ENCODE data around the gene HDAC4.

The HDAC4 gene

DNA sequence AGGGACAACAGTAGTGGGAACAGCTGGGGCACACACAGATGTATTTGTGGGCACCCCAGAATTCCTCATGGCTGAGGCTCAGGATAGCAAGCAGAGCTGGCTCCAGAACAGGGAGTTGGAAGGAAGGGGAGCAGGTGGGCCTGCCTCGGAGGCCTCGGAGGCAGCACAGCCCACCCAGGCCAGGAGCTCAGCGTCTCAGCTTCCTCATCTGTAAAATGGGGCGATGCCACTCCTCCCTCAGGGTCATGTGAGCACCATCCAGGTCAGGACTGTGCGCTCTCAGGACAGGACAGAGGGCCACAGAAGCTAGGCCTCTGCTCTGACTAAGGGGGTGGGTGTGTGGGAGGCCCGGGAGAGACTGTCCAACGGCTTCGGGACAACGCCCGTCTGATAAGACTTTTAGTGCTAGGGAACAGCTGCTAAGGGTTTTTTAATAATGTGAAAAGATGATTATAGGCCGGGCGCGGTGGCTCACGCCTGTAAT, 106.2 kb downstream of the HDAC4 start:
- no peak for DNase-seq (ENCODE audit: low spot score)

DNA sequence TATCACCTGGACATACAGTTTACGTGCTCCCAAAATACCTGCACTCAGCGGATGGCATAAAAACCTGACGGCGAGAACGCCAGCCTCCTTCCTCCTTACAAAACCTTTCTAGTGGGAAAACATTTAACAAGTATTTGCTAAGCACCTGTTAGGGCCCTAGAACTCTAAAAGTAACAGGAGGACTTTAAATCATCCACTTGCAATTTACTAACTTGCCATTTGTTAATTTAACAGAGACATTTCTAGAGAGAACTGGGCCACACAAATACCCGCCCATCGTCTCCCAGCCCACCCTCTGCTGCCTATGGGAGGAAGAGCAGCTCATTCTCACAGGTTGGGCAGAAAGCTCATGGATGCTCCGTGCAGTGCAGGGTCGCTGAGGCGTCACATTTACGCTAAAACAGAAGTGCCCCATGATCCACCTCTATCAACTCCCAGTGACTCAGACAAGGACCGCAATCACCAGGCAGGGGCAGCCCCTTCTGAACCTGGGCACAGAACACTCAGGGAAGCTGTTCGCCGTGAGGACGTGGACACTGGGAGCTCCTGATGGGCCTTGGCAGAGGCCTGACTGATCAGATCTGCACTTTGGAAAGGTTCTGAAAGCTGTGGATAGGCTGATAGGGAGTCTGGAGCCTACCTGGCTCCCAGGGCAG, 106.9 kb downstream of the HDAC4 start:
- no peak for DNase-seq (ENCODE audit: low spot score)

GRCh38 chr2:239292959-239293774, 107.7 kb downstream of the HDAC4 start:
- peak; percentile 53 for DNase-seq (ENCODE audit: low spot score)

DNA sequence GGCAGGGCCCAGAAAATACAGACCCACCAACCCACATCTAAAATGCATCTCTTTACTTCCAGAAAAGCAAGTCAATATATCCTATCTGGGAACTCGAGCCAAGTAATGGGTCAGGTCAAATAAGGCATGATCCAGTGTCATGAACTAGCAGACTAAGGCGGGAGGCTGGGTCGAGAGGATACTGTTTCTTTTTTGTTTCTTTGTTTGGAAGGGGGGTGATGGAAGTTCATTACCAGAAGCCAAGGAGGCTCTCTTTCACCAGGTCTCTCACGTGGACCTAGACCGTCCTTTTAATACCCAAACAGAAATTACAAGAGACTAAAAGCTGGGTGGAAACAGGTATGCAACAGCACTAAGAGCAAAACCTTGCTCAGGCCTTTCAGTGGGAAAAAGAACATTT, 108.3 kb downstream of the HDAC4 start:
- no peak for DNase-seq (ENCODE audit: low spot score)

DNA sequence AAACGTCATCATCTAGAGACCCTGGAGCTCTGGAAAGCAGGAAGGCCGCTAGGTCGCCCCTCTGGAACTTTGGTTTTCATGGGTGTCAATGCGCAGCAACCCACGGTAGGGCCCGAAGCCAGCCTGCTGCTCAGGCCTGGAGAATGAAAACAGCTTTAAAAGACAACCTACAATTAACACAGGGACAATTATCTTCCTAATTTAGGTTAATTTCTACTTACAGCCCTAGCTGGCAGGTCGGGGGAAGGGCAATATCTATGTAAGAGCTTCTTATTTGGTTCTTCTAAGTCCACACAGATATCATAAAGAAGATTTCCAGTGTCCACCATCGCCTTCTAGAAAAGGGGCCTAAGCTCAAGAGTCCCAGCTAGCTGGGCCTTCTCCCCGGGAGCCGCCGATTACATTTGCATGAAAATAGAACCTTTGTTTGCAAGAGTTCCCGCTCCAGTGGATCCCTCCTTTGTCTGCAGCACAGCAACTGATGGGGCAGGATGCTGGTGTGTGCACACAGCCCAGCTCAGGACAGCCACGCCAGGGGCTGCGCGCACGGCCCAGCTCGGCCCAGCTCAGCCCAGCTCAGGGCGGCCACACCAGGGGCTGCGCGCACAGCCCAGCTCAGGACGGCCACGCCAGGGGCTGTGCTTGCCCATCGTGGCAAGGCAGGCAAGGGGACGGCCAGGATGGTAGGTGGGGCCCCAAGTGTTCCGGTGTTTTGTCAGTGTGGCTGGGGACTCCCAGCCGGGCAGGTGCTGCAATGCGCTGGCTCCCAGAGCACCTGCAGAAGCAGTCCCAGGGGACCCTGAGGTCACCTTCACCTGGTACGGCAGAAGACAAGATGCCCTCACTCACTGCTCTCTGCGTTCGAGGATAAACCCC, 109.1 kb downstream of the HDAC4 start:
- no peak for DNase-seq (ENCODE audit: low spot score)

DNA sequence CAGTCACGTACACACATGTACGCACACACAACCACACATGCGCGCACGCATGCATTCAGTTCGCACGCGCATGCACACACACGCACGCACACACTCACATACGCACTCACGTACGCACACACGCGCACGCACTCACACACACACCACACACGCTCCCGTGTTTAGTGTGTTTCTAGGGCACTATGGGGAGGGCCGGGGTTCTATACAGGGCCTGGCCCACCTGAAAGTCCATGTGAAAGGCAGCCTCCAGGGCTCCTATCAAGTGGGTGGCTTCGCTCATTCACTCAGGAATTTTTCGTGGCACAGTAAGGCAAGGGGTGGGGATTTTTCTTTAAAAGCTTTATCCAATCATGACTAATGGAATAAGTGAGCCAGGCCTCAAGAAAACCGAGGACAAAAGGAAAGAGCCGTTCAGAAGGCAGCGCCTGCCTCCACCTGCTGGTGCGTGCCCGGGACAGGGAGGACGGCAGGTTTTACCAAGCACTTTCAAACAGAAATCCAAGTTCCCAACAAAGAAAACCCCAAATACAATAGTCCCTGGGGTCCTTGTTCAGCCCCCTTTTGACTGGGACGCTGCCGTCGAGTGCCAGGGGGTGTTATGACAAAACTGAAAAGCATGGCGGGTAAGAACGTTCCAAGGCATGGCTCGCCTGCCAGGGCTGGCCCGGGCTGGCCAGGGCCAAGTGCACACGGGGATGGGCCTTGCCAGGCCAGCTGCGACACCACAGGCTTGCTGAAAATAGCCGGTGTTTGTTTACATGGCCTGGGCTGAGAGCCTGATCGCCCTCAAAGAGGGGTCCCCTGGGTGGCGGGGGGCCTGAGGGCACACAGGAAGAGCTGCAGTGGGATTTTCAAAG, 110.0 kb downstream of the HDAC4 start:
- no peak for DNase-seq (ENCODE audit: low spot score)

DNA sequence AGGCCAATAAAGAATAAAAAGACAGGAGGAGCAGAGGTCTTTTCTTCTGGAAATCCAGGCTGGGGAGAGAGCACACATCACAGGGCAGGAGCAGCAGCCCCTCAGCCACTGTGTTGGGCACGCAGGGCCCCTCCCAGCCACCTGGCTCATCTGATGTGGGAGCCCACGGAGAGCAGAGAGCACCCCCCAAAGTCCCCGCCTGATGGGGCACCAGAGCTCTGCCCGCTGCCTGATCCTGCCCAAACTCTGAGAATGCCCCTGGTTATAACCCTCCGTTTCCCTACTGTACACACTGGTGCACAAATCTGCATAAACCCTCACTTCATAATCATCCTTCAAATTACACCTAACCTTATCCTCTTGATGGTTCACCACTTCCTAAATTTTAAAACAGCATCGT, 111.3 kb downstream of the HDAC4 start:
- DNase-seq (ENCODE audit: low spot score), result no peak

- peak; percentile 52 for DNase-seq (ENCODE audit: low spot score)
These were observed 111.8 kb downstream of the HDAC4 start for GRCh38 chr2:239288951-239289511.

DNA sequence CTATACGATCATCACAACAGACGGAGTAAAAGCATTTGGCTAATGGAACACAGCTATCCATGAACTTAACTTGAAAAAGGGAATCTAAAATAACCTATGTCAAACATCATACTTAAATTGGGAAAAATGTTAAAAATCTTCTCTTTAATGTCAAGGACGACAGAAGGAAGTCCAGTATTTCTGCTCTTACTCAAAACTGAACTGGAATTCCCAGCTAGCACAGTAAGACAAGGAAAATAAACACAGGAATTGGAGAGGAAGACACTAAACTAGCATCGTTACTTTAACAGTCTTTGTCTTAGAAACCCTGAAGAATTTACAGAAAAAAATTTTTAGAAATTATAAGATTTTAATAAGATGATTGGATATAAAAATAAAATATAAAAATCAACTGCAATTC, 112.6 kb downstream of the HDAC4 start:
- peak; percentile 62 for DNase-seq (ENCODE audit: low spot score)

- no peak for DNase-seq (ENCODE audit: low spot score)
These were observed 113.4 kb downstream of the HDAC4 start for GRCh38 chr2:239287461-239287860.

DNA sequence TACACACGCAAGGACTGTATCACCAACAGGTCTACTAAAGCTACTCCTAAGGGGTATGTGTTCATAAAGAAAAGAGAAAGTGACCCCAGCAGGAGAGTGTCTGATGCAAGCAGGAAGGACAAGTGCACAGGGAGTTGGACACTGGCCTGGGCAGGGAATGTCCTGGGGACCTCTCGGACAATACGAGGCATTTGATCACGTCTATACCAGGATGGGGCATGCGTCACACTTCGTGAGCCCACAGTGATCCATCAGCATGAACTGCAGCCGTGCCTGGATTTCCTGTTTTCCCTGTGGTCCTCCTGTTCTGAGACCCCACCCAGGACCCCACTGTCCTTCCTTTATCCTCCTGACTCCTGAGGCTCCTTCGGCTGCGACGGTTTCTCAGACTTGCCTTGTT, 113.9 kb downstream of the HDAC4 start:
- DNase-seq (ENCODE audit: low spot score), result no peak

DNA sequence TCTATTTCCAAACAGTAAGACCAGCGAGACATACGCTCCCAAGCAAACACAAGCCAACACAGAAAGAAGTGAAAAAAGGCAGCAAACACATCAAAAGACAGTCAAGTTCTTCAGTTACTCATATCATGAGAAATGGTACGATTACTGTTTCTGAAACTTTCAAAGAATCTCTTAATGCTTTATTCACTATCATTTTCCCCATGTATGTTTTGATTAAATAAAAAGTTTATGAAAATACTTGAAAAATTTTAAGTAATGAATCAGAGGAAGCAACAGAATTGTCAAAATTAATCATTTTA, 114.9 kb downstream of the HDAC4 start:
- no peak for DNase-seq (ENCODE audit: low spot score)

DNA sequence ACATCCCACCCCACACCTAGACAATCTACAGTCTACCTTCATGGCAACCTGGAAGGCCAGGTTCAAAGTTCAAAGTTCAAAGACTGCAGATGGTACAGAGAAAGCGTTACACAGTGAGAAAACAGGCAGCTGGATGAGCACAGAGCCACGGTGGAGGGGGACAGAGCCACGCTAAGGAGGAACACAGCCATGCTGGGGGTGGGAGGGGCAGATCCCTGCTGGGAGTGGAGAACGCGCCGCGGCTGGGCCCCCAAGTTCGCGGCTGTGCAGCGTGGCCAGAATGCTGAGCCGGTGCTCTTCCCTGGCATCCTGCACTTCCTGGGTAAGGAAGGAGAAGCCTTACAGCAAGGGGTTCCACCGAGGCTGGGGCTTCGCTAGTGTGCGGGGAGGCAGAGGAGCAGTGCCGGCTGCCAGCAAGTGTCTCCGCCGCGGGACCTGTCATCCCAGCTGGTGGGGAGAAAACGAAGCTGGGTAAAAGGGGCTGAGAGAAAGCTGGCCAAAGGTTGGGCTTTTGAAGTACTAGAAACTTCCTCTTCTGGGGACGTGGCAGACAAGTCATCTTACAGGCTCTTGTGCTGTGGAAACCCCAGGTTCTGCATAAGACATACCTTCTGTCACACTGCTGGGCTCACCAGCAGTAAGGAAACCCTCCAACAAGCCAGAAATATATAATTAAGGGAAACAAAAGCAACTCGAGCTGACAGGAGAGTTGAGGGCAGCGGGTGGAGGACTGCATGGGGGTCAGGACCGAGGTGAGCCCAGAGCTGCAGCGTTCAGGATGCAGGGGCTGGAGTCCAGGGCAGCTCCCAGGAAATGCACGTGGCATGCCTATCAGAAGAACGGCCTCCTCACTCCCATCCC, 115.5 kb downstream of the HDAC4 start:
- no peak for DNase-seq (ENCODE audit: low spot score)

GRCh38 chr2:239283961-239284795, 116.6 kb downstream of the HDAC4 start:
- DNase-seq (ENCODE audit: low spot score), result no peak

- no peak for DNase-seq (ENCODE audit: low spot score)
These were observed 117.4 kb downstream of the HDAC4 start for GRCh38 chr2:239283288-239283945.

- DNase-seq (ENCODE audit: low spot score), result no peak
These were observed 118.2 kb downstream of the HDAC4 start for GRCh38 chr2:239282448-239283287.

DNA sequence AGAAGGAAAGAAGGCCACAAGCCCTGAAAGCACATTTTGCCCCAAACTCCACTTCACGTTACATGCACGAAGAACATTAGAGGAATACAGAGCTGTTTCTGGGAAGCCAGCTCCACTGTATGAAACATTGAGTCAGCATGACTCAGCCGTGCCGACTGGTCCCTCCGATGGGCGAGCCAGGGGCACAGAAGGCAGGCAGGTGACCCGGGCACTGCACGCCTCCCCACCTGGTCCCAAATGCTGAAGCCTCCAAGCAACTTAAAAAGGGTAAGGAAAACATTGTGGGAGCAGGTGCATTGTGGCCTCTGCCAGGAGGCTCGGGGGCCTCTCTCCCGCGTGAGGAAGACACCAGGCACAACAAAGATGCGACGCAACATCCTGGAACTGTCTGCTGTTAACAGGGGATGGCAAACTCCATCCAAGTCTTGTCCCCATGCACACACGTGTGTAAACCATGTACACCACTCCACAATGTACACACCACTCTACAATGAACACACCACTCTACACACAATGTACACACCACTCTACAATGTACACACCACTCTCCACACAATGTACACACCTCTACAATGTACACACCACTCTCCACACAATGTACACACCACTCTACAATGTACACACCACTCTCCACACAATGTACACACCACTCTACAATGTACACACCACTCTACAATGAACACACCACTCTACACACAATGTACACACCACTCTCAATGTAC, 120.4 kb downstream of the HDAC4 start:
- peak; percentile 54 for DNase-seq (ENCODE audit: low spot score)
